Measurements from ENCODE around the gene OR2A25.

Gene OR2A25

GRCh38 chr7:144085978-144086377 is 16.4 kb downstream of the OR2A25 start, which contains the start of gene OR2A12:
Gene OR2A12, plus strand, starts transcription at chr7:144086278. Its CDS starts 8,830 bp downstream, at chr7:144095108.
- no peak for DNase-seq

- no peak for DNase-seq
These were observed 17.1 kb downstream of the OR2A25 start for GRCh38 chr7:144086730-144087129.

GRCh38 chr7:144087230-144087629 is 17.6 kb downstream of the OR2A25 start:
- DNase-seq = no peak

- no peak for DNase-seq
These were observed 21.1 kb downstream of the OR2A25 start for GRCh38 chr7:144090667-144091066.

- no peak for DNase-seq
These were observed 29.2 kb downstream of the OR2A25 start for GRCh38 chr7:144098776-144099175.

GRCh38 chr7:144100607-144101006 is 31.0 kb downstream of the OR2A25 start:
- DNase-seq = no peak

- DNase-seq = no peak
These were observed 32.4 kb downstream of the OR2A25 start for GRCh38 chr7:144102041-144102440.

GRCh38 chr7:144105211-144105610 is 35.6 kb downstream of the OR2A25 start:
- no peak for DNase-seq

GRCh38 chr7:144109283-144109682 is 39.7 kb downstream of the OR2A25 start, which contains the start of gene OR2A2:
Gene OR2A2, plus strand, starts transcription at chr7:144109583. Its CDS starts 0 bp downstream, at chr7:144109583.
- DNase-seq = no peak

- no peak for DNase-seq
These were observed 40.7 kb downstream of the OR2A25 start for GRCh38 chr7:144110272-144110671.

- no peak for DNase-seq
These were observed 44.0 kb downstream of the OR2A25 start for GRCh38 chr7:144113651-144114050.

GRCh38 chr7:144118341-144118740 is 48.7 kb downstream of the OR2A25 start:
- no peak for DNase-seq

GRCh38 chr7:144122876-144123275 is 53.3 kb downstream of the OR2A25 start, which contains the start of gene OR2A14:
Gene OR2A14, plus strand, starts transcription at chr7:144123176. Its CDS starts 5,937 bp downstream, at chr7:144129113.
- no peak for DNase-seq

Data from fibroblast of upper back skin (primary cell).